NCI-H510A (cell line): ENCODE measurements around the gene AAK1.

ENCODE experiments used
- DNase-seq: peaks from one replicate; lab custom pipeline; 2025; lab: John Stamatoyannopoulos, UW

Gene AAK1

DNA sequence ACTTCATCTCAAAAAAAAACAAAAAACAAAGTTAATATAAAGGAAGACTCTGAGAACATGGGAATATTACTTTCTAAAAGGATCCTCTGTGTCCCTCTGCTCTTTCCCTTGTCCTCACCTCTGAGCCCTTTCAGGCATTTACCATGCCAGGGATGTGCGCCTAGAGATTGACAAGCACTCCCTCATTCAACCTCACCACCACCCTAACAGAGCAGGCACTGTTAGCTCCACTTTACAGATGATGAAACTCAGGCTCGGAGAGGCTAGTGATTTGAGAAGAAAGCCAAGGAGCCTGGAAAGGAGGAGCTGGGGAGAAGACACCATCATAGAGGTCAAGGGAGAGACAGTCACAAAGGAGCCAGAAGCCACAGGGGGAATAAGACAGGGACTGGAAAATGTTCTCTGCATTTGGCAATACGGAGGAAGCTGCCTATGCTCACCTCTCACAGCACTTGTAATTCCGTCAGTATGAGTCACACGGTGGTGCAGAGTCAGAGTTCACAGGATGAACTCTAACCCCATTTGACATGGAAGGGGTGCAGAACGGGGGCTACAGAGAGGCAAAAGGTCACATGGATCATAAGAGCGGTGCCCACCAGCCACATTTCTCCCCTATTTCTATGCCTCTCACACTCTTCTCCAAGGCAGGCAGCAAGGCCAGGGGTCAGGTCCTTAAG is 104.5 kb downstream of the AAK1 start:
- no peak for DNase-seq

DNA sequence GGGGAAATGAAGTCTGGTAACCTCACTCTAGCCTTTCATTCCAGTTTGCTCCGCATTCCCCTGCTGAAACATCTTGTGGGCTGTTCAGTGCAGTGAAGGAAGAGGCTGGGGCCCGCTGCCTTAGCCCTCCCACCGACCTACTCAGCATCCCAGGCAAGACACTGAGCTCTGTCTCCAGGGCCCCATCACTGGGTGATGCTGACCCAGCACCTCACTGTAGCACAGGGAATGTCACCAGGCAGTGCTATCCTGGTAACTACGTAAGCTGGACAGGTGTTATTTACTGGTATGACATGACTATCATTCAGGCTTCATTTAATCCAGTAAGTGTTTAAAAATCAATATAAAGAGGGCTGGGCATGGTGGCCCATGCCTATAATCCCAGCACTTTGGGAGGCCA is 105.3 kb downstream of the AAK1 start:
- DNase-seq: no peak

DNA sequence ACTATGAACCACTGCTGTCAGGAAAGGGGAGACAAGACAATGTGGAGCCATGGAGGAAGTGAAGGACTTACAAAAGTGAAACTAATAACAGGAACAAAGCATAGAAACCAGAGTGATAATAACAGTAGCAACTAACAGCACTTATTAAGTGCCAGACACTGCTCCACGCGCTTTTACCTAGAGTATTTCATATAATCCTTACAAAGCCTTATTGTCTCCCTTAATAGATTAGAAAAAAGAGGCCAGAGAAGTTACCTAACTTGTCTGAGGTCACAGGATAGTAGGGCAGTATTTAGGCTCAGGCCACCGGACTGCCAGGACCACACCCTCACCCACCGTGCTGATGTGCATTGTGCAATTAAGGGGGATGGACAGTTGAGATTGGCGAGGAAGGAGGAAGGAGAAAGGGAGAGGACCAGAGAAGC is 107.7 kb downstream of the AAK1 start:
- no peak for DNase-seq

DNA sequence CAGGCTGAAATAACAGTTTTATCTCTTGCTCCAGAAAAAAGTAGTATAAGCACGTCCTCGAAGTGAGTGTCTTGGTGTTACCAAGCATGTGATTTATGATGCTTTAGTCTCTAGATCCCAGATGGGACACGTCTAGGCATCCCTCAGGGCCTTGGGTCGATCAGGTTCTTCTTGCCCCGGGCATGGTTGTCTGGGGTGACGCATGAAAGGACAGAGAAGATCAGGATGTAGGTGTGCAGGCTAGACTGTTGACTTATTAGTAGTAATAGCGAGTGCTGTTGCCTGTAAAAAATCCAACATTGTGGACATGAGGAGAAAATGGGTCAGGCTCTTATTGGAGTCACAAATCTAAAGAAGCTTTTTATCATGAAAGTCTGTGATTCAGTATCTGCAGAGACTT is 112.4 kb downstream of the AAK1 start:
- no peak for DNase-seq

DNA sequence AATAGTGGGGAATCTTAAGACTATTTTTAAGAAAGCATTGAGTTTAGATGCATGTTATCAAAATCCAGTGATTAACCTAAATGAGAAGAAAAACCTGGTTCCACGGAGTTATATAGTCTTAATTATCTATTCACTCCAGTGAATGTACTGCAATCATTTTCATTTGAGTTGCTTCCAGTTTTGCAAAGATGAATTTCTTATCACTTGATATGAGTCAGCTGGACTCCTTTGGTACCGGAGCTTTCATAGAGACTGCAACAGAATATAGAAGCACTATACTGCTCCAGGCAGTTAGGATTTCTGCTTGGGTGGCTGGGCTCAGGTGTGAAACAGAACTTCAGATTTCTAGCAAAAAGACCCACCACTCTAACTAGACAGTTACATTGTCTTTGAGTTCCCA is 114.1 kb downstream of the AAK1 start:
- no peak for DNase-seq

DNA sequence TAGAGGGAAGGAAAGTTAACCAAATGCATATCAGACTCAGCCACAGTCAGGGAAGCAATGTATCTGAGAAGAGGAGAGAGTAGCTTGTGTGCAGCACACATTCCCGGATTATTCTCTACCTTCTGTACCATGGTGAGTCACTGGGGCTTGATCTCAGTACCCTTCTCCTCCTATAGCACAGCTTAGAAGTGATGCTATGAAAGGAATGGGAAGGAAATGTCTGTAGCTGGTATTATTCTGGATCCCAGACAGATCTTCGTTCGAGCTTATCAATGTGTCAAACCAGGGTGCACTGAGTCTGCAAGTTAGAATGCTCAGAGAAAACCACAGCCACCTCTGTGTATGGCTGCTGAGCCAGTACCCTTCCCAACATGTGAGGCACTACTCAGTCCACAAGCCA is 118.3 kb downstream of the AAK1 start:
- DNase-seq: no peak

DNA sequence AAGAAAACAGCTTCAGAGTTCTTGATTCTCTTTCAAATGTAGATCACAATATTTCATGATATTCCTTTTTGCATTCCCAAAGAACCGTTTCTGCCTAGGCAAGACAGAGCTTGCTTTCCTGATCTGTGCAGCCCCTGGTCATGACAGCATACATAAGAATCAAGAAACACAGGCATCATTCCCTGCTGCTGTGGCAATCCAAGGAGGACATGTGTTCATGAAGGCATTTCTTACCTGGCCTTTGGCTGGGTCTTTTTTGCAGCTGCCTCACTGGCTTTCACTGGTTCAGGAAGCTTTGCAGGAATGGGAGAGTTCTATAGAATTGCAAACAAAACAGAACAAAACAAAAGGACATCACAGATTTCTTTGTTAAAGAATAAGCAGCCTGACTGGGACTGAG is 118.7 kb downstream of the AAK1 start:
- DNase-seq: no peak

DNA sequence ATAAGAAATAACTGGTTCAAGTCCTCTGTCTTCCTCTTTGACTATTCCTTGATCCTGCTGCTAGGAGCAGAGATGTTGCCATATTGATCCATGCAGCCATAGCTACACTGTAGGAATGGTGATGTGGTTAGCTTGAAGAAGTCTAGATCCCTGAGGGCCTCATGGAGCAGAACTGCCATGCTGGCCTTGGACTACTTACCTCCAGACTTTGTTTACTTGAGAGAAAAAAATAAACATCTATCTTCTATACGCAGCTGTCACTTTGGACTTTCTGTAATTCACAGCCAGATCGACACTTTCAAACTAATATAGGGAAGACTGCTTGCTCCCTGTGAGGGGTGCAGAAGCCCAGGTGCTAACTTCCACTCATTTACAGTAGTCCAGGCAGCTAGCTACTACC is 121.8 kb downstream of the AAK1 start:
- no peak for DNase-seq

DNA sequence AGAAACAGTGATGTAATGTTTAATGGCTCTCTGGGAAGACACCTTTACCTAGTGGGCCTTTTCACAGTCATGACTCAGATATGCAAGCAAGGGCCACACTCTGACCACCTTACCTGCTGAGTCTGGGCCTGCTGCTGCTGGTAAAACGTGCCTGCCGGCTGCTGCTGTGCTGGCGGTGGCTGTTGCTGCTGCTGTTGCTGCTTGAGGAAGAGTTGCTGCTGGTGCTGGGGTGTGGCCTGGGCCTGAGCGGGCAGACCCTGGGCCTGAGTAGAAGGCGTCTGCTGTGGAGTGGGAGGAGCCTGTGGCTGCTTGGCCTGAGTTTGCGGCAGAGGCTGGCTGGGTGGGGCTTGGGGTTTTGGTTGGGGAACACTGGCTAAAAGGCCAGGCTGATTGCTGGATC is 124.7 kb downstream of the AAK1 start:
- DNase-seq: no peak

DNA sequence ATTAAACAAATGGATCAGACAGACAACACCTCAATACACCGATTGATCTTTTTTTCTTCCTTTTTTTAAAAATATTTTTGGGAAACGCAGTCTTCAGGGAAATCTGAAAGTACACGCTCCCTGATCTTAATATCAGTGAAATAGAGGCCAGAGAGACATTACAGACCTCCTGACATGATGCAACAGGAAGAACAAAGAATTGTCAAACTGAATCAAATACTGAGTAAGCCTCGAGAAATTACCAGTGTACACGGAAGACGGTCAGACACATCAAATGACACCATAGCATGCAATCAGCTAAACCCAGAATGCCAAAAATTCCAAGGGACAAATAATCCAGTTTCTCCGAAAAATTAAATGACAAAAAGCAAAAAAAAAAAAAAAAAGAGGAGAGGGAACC is 126.1 kb downstream of the AAK1 start:
- no peak for DNase-seq

DNA sequence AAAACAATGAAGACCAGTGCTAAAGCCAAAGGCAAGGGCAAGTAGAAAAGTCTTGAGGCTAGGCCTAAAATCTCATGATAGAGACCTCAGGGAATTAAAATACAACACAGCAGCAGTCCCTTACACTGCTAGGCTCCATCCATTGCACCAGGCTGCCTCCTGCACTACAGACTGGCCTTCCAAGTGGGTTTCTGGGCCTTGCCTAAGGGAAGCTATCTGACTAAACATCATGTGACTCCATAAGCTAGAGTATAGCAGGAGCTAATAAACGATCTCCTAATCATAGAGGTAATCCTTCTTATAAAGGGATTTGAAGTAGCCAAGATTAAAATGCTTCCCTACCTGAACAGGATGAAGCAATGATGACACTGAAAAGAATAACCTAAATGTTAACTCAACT is 128.7 kb downstream of the AAK1 start:
- no peak for DNase-seq

DNA sequence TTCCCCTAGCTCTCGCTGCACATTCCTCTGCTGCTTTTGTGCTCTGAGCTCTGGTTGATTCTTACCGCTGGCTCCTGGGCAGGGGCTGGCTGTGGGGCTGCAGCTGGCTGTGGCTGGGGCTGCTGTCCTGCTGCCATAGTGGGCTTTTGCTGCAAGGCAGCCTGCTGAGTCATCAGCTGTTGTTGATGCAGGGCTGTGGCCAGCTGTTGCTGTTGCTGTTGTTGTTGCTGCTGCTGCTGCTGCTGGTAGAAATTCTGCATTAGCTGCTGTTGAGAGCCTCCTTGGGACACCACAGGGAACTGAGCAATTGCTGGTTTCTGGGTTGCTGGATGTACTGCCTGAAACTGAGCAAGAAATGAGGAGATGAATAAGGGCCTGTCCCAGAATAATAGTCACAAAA is 129.1 kb downstream of the AAK1 start:
- no peak for DNase-seq

DNA sequence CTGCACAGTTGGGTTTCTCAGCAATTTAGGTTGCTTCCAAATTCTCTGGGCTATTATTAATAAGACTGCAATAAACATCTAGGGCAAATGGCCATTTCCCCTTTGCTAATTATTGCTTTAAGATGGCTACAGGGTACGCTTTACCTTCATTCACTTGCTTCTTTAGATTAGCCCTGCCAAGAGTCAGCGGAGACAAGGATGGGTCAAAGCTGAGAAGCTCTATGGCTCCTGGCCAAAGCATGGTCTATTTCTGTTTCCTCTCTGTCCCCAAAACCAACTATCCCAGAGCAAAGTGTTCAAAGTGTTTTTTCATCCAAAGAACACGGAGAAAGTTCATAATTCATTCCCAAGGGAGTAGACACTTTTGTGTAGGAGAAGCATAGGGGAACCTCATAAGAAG is 131.1 kb downstream of the AAK1 start:
- no peak for DNase-seq

DNA sequence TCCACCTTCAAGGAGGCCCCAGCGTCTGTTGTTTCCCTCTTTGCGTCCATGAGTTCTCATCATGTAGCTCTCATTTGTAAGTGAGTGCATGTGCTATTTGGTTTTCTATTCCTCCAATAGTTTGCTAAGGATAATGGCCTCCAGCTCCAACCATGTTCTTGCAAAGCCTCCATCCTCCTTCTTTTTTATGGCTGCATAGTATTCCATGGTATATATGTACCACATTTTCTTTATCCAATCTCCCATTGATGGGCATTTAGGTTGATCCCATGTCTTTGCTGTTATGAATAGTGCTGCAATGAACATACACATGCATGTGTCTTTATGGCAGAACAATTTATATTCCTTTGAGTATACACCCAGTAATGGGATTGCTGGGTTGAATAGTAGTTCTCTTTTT is 133.3 kb downstream of the AAK1 start:
- DNase-seq: no peak

DNA sequence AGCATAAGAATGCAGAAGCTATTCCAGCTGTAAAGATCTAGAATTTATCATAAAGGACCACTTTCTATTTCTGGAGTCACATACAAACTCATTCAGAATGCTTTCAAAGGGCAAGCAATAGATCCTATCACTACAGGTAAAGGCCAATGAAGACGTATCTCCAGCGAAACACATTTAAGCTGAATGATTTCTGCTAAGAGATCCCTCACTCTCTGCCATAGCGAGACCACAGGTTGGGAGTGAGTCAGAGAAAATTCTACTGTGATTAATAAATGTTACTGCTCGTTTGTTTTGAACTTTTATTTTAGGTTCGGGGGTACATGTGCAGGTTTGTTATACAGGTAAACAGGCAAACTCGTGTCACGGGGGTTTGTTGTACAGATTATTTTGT is 133.8 kb downstream of the AAK1 start:
- DNase-seq: no peak

DNA sequence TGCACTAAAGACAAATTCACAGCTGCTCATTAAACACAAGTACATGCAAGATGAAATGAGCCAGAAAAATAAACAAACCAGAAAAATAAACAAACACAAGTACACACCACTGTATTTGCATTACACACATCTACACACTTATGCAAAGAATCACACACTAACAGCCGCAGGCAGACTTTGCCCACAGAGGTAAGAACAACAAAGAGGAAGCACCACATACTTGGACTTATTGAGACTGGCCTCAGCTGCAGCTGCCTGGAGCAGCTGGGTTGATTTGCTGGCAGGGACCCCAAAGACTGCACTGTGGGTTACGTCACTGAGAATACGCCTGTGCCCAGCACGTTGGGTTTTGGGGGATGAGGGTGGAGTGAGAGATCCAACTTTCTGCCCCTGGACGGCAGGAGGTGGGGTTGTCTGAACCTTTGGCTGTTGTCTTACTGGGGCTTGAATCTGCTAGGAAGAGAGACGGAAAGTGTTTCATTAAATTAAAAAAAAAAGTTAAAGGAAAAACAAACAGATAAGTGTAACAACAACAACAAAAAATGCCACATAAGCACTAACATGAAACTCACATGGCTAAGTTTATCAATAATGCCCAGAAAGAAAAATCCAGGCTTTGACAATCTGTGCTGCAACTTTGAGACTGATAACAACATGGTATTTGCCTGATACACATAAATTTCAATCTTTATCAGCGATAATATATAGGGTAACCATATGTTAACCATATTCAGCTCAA is 134.4 kb downstream of the AAK1 start:
- DNase-seq: no peak

DNA sequence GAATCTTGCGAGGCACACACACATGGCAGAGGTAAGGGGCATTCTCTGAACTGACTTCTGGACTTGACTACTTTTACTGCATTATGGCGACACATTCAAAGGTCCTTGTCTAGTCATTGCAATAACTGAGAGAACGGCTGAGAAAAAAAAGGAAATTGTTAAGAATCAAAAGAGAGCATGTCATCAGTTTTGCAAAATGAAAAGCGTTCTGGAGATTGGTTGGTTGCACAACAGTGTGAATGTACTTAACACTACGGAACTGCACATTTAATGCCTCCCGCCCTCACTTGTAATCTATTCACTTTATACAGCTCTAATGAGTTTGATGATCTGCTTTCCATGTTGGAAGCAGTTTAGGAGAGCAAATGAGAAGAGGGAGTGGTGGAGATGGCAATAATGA is 137.8 kb downstream of the AAK1 start:
- DNase-seq: no peak

DNA sequence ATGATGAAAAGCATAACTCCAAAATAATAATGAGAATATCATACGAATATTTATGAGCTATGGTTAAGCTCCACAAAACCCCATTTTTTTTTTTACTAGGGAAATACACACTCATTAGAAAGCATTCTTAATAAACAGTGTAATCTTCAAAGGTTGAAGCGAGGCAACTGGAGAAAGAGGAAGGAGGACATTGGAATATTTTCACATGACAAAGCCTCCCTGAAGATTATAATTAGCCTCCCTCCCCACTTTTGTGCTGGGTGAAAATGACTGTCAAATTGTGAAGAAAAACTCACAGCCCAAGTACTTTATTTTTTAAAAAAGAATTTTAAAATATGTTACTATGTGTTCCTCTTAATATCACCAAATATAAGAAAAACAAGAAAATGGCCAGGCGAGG is 142.2 kb downstream of the AAK1 start:
- DNase-seq: no peak

DNA sequence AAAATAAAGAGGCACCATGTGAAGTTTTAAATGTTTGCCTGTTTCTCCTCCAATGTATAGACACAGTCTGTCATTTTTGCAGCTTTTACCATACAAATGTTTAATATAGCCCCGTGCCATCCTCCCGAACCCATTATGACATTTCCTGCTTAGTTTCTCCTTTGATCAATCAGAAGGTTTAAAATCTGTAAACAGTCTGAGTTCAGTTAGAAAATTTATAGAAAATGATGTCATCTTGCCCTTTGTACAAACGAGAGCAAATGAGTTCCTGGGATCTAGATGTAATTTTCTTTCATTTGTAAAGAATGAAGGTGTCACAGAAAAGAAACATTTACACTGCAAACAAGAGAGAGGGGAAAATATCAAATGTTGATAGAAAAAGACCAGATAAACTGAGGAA is 143.6 kb downstream of the AAK1 start:
- no peak for DNase-seq

DNA sequence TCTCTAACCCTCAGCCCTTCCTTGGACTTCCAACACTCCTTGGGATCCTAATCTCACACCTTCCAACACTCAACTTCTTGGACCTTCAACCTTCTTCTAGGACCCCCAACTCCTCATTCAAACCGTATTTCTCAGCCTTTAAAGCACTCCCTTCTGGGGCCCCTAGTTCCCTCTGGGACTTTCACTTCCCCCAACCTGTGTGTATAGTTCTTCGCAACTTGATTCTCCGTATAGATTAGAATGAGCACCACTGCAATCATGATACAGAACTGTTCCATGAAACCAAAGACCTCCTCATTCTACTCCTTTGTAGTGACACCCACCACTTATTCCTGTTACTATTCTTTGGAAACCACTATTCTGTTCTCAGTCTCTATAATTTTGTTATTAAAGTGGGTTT is 144.3 kb downstream of the AAK1 start:
- DNase-seq: no peak

DNA sequence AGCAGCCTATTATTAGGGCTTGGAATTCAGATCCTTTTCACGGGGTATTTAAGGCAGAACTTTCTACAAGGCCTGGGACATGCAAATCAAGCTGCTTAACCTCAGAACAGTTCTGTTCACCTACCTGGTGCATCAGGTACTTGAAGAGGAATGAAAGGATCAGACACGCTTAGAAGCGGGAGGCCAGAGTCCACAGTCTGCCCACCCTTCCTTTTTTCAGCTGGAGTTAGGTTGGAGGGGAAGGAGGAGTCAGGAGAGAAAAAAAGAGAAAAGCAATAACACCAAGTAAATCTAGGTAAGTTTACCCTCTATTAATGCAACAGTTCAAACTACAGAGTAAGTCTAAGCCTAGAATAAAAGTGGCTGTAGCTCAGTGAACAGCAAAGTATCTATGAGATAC is 147.7 kb downstream of the AAK1 start:
- no peak for DNase-seq

DNA sequence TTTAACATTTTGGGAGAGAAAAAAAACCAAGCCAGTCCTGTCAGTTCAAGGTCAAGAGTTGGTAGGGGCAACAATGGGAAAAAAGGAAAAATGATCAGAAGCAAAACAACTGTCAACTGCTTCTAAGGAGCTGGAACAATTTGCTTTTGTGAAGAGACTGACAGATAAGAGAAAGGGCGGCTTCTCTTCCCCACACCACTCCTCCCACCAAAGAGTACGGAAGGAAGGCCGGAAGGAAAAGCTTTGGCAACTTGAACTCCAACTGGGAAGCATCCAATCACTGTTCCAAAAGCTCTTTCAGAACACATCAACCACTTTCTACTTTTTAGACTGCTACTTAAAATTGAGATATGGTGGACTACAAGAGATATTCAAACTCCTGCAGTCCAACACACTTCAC is 148.5 kb downstream of the AAK1 start:
- no peak for DNase-seq

DNA sequence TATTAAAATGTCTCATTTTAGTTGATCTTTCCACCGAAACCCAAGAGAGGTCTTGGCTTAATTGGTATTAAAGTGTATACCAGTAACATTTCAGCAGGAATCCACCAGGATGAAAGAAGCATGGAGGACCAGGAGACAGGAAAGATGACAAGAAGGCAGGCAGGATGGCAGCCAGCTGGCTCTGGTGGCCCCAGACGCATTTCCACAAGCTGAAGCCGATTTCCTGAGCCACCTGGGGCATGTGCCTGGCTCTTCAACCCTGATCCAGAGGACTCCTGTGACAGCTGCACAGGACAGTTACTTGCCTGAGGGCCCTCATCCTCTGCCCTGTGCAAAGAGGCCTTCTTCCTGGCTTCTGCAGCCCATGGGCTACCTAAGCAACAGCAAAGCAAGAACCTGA is 149.4 kb downstream of the AAK1 start:
- no peak for DNase-seq

DNA sequence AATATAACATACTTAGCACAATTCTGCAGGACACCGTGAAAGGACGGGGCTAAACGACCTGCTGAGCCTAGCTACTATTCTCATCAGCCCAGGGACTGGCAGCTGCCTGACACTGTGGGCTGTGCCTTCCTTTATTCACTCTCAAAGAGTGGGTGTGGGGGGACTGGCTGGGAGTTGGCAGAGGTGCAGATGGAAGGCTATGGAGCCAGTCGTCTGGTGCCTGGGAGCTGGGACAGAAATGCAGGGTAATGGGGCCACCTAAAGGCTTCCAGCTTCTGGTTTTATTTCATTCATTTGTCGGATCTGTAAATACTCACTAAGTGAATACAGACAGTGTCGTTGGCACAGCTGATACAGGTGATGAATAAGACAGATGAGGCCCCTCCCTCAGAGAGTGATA is 150.3 kb downstream of the AAK1 start:
- no peak for DNase-seq
